SK-N-SH treated with all-trans-retinoic acid at 6 μM for 48 hours (cell line): ENCODE results near the gene KRT83.
A peak's percentile ranks its signal among the peaks of the same experiment; 100 is the strongest.
"Not testable (repeated sequence)": the region's sequence is repeated elsewhere in the genome, so short reads cannot be mapped to it uniquely, and the experiment has no call there.

Source experiments
- ATAC-seq: fragments of 200-7000 bp; cut with Tn5 transposase; 3 replicates; pipeline ENCODE4 v1.9.1; 2020; ENCODE audit warnings: mild to moderate bottlenecking, moderate library complexity
- ARNTL ChIP-seq: fragments of 450-650 bp; formaldehyde crosslinking; IDR thresholded peaks from 2 replicates; pipeline ENCODE4 v1.5.0; 2020; ENCODE audit warnings: low read depth, mild to moderate bottlenecking, moderate library complexity, borderline replicate concordance
- BACH2 ChIP-seq: fragments of 250-450 bp; sonication (Bioruptor Pico); IDR thresholded peaks from 2 replicates; pipeline ENCODE4 v1.9.0; 2021; ENCODE audit warnings: mild to moderate bottlenecking, borderline replicate concordance
- CSDC2 ChIP-seq: fragments of 250-450 bp; sonication (Bioruptor Pico); IDR thresholded peaks from 2 replicates; pipeline ENCODE4 v1.5.0; 2020; ENCODE audit warnings: mild to moderate bottlenecking, moderate library complexity
- CSRNP3 ChIP-seq: fragments of 250-450 bp; sonication (Bioruptor Pico); IDR thresholded peaks from 2 replicates; pipeline ENCODE4 v1.5.1; 2021; ENCODE audit warnings: mild to moderate bottlenecking, moderate library complexity
- ESRRG ChIP-seq: fragments of 250-450 bp; sonication (Bioruptor Pico); IDR thresholded peaks from 2 replicates; pipeline ENCODE4 v1.6.1; 2021; ENCODE audit warnings: mild to moderate bottlenecking
- GLIS3 ChIP-seq: fragments of 250-450 bp; sonication (Bioruptor Pico); IDR thresholded peaks from 2 replicates; pipeline ENCODE4 v1.5.0; 2020; ENCODE audit warnings: mild to moderate bottlenecking, moderate library complexity
- ISL1 ChIP-seq: fragments of 250-450 bp; sonication (Bioruptor Pico); IDR thresholded peaks from 2 replicates; pipeline ENCODE4 v2.1.2; 2022; ENCODE audit warnings: mild to moderate bottlenecking, moderate library complexity
- OSR1 ChIP-seq: fragments of 250-450 bp; sonication (Bioruptor Pico); IDR thresholded peaks from 2 replicates; pipeline ENCODE4 v1.8.0; 2022; ENCODE audit warnings: moderate library complexity, mild to moderate bottlenecking, inconsistent platforms
- PPARA ChIP-seq: fragments of 250-450 bp; sonication (Bioruptor Pico); IDR thresholded peaks from 2 replicates; pipeline ENCODE4 v1.5.0; 2020; ENCODE audit warnings: mild to moderate bottlenecking, borderline replicate concordance
- RARB ChIP-seq: fragments of 250-450 bp; sonication (Bioruptor Pico); IDR thresholded peaks from 2 replicates; pipeline ENCODE4 v1.8.0; 2021; ENCODE audit warnings: mild to moderate bottlenecking, moderate library complexity
- SNAI2 ChIP-seq: fragments of 250-450 bp; sonication (Bioruptor Pico); IDR thresholded peaks from 2 replicates; pipeline ENCODE4 v1.5.0; 2020; ENCODE audit warnings: mild to moderate bottlenecking, moderate library complexity
- TCF4 ChIP-seq: fragments of 250-450 bp; sonication (Bioruptor Pico); IDR thresholded peaks from 2 replicates; pipeline ENCODE4 v1.8.0; 2021; ENCODE audit warnings: mild to moderate bottlenecking, moderate library complexity, borderline replicate concordance
- TSHZ2 ChIP-seq: fragments of 250-450 bp; sonication (Bioruptor Pico); IDR thresholded peaks from 2 replicates; pipeline ENCODE4 v1.5.0; 2020; ENCODE audit warnings: mild to moderate bottlenecking, moderate library complexity
- ZC3H10 ChIP-seq: fragments of 250-450 bp; sonication (Bioruptor Pico); IDR thresholded peaks from 2 replicates; pipeline ENCODE4 v1.5.1; 2021; ENCODE audit warnings: mild to moderate bottlenecking, moderate library complexity
- ZFP30 ChIP-seq: fragments of 450-650 bp; formaldehyde crosslinking; IDR thresholded peaks from 2 replicates; pipeline ENCODE4 v1.5.0; 2022; ENCODE audit warnings: mild to moderate bottlenecking, moderate library complexity
- ZNF565 ChIP-seq: fragments of 450-650 bp; formaldehyde crosslinking; conservative IDR thresholded peaks from 2 replicates; pipeline ENCODE4 v1.5.0; 2020; ENCODE audit warnings: low read depth, mild to moderate bottlenecking, moderate library complexity
- ZNF70 ChIP-seq: fragments of 450-650 bp; formaldehyde crosslinking; IDR thresholded peaks from 2 replicates; pipeline ENCODE4 v1.5.0; 2020; ENCODE audit warnings: mild to moderate bottlenecking, moderate library complexity
- ZNF8 ChIP-seq: fragments of 450-650 bp; formaldehyde crosslinking; IDR thresholded peaks from 2 replicates; pipeline ENCODE4 v1.5.0; 2020; ENCODE audit warnings: mild to moderate bottlenecking, moderate library complexity
- TF ChIP-seq, protein P1 (sequence below): fragments of 250-450 bp; sonication (Bioruptor Pico); IDR thresholded peaks from 2 replicates; pipeline ENCODE4 v1.8.0; 2020; ENCODE audit warnings: mild to moderate bottlenecking, moderate library complexity, borderline replicate concordance
- TF ChIP-seq, protein P2 (sequence below): fragments of 250-450 bp; sonication (Bioruptor Pico); IDR thresholded peaks from 2 replicates; pipeline ENCODE4 v1.5.1; 2020; ENCODE audit warnings: low read depth, mild to moderate bottlenecking, moderate library complexity

Gene KRT83

GRCh38 chr12:52305921-52306705, 15.1 kb downstream of the KRT83 start:
- ATAC-seq = peak; percentile 57

GRCh38 chr12:52304941-52305411, 16.2 kb downstream of the KRT83 start:
- ATAC-seq = not testable (repeated sequence)

More at GRCh38 chr12:52305921-52306705, 15.1 kb downstream of the KRT83 start:
- TF ChIP-seq ZNF70 (CRISPR knock-in tag) (no peak), ZNF565 (CRISPR knock-in tag) (no peak)
- TF ChIP-seq, all 23 proteins: peak for 0

DNA sequence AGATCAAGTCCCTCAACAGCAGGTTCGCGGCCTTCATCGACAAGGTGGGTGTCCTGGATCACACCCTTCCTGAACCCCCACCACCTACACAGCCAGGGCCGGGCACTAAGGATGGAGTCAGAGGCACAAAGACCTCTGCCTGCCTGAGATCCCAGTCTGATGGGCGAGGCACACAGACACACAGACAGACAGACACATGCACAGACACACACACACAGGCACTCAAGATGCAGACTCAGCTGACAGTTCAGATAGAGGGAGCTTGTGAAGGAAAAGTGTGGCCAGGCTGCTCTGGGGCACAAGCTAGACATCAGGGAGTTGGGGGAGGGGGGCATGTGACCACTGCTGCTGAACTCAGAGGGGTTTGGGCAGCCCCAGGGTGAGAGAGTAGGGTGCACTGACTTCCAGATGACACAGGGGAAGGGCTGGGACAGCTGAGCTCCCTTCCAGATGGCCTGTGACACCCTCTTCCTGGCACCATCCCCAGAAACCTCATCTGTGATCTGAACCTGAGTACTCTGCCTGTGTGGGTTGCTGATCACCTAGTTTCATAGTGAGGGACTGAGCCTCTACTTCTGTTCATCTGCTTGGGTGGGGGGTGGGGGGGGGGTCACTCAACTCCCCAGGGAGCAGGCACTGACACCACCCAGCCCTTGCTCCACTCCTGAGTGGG, 18.8 kb downstream of the KRT83 start:
- peak; percentile 57; the same call in 2 of the 3 replicates for ATAC-seq

DNA sequence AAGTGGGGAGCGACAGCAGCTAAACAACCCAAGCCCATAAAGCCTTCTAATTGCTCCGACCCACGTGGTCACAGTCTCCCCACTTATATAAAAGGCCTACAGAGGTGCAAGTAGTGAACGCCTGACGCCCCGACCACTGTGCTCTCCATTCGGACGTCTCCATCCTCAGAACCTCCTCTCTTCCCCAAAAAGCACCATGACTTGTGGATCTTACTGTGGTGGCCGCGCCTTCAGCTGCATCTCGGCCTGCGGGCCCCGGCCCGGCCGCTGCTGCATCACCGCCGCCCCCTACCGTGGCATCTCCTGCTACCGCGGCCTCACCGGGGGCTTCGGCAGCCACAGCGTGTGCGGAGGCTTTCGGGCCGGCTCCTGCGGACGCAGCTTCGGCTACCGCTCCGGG, 19.5 kb downstream of the KRT83 start:
- ATAC-seq = not testable (repeated sequence)

GRCh38 chr12:52300796-52301691, 20.2 kb downstream of the KRT83 start:
- ATAC-seq = no peak
- no peak for TF ChIP-seq BACH2 (CRISPR knock-in tag)
- TF ChIP-seq ARNTL = no peak
- TF ChIP-seq ISL1 (CRISPR knock-in tag) = no peak
- TF ChIP-seq OSR1 = no peak
- TF ChIP-seq TSHZ2 (CRISPR knock-in tag) = no peak
- no peak for TF ChIP-seq TCF4
- no peak for TF ChIP-seq ZNF8
- no peak for TF ChIP-seq ZC3H10 (CRISPR knock-in tag)
- no peak for TF ChIP-seq ESRRG
- TF ChIP-seq PPARA (CRISPR knock-in tag) = no peak
- TF ChIP-seq, protein P1, sequence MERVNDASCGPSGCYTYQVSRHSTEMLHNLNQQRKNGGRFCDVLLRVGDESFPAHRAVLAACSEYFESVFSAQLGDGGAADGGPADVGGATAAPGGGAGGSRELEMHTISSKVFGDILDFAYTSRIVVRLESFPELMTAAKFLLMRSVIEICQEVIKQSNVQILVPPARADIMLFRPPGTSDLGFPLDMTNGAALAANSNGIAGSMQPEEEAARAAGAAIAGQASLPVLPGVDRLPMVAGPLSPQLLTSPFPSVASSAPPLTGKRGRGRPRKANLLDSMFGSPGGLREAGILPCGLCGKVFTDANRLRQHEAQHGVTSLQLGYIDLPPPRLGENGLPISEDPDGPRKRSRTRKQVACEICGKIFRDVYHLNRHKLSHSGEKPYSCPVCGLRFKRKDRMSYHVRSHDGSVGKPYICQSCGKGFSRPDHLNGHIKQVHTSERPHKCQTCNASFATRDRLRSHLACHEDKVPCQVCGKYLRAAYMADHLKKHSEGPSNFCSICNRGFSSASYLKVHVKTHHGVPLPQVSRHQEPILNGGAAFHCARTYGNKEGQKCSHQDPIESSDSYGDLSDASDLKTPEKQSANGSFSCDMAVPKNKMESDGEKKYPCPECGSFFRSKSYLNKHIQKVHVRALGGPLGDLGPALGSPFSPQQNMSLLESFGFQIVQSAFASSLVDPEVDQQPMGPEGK (CRISPR knock-in tag) = no peak
- TF ChIP-seq ZNF70 (CRISPR knock-in tag) = no peak
- TF ChIP-seq, all 23 proteins: peak for 0

DNA sequence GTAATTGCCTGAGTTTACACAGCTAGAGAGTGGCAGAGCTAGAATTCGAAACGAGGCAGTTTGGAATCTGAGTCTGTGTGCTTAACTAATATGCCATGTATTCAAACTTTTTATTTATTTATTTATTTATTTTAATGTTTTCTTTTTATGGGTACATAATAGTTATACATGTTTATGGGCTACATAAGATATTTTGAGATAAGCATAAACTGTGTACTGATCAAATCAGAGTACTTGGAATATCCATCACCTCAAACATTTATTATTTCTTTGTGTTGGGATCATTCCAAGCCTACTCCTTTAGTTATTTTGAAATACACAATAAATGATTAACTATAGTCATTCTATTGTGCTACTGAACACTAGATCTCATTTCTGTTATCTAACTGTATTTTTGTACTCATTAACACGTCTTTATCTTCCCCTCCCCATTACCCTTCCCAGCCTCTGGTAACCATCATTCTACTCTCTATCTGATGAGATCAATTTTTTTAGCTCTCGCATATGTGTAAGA, 22.5 kb downstream of the KRT83 start:
- ATAC-seq = no peak
- TF ChIP-seq PPARA (CRISPR knock-in tag) (no peak), ZC3H10 (CRISPR knock-in tag) (no peak), ZNF70 (CRISPR knock-in tag) (no peak), SNAI2 (CRISPR knock-in tag) (no peak), CSDC2 (no peak), ZNF8 (no peak), ZNF565 (CRISPR knock-in tag) (no peak), GLIS3 (no peak), TCF4 (no peak), ISL1 (CRISPR knock-in tag) (no peak), CSRNP3 (CRISPR knock-in tag) (no peak), RARB (no peak), ZFP30 (CRISPR knock-in tag) (no peak)
- TF ChIP-seq, protein P2, sequence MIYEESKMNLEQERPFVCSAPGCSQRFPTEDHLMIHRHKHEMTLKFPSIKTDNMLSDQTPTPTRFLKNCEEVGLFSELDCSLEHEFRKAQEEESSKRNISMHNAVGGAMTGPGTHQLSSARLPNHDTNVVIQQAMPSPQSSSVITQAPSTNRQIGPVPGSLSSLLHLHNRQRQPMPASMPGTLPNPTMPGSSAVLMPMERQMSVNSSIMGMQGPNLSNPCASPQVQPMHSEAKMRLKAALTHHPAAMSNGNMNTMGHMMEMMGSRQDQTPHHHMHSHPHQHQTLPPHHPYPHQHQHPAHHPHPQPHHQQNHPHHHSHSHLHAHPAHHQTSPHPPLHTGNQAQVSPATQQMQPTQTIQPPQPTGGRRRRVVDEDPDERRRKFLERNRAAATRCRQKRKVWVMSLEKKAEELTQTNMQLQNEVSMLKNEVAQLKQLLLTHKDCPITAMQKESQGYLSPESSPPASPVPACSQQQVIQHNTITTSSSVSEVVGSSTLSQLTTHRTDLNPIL = no peak
